Urinary bladder (tissue), 4 donors: Measurements from ENCODE around the gene ELP4. TPM values are rescaled to one million over a fixed set of nuclear protein-coding genes. Genes with fewer than 3 reads are reported as not detected.

ENCODE experiments used
- DNase-seq: peaks from one replicate; pipeline ENCODE4 v3.0.0-alpha.2; 2015; ENCODE audit errors: extremely low spot score
- H3K27ac ChIP-seq: one replicate; pipeline ENCODE4 v1.5.1; 2013; ENCODE audit warnings: low read depth, mild to moderate bottlenecking, moderate library complexity
- H3K36me3 ChIP-seq: one replicate; pipeline ENCODE4 v1.6.1; 2013; ENCODE audit warnings: mild to moderate bottlenecking, moderate library complexity; ENCODE audit not compliant: insufficient read depth
- H3K4me1 ChIP-seq: one replicate; pipeline ENCODE4 v1.6.1; 2013; ENCODE audit warnings: mild to moderate bottlenecking, moderate library complexity; ENCODE audit not compliant: insufficient read depth
- H3K4me3 ChIP-seq: one replicate; pipeline ENCODE4 v1.5.1; 2013; ENCODE audit warnings: low read depth, low read length
- WGBS: extraction: QIAGEN DNeasy Blood & Tissue Kit; methylation state at CpG from one replicate; pipeline ENCODE4 v1.1.7; 2013; 5-methylcytosine and 5-hydroxymethylcytosine counted together
- polyA plus RNA-seq: library from polyadenylated mRNA; stranded (reverse); fragments of 200-250 nt; gene quantifications from one replicate; pipeline ENCODE4 v1.2.3, GENCODE V29; 2013
- total RNA-seq: library from RNA; depleted of rRNA; stranded (reverse); fragments of >200 nt; gene quantifications from one replicate; pipeline ENCODE4 v1.2.3, GENCODE V29; 2014
- donor health status: healthy with polysubstance abuse.
- donor health status: healthy.

ELP4 gene
- total and polyA plus RNA-seq, 2 donors: 13.7 to 66.1 TPM

GRCh38 chr11:31800398-31801265 is 291.1 kb downstream of the ELP4 start:
- no peak overlapping the region for H3K4me3 ChIP-seq
- 6% methylated on average over 23 of the region's 23 CpGs for WGBS
- H3K27ac ChIP-seq: no peak overlapping the region
- no peaks in the 10 kb centered on the region for H3K36me3 ChIP-seq
- no peak for DNase-seq
- peaks cover 3% of the 10 kb centered on the region for H3K4me1 ChIP-seq

- 9% methylated on average over 9 of the region's 9 CpGs for WGBS
- Histone ChIP-seq H3K36me3 (no peaks in the 10 kb centered on the region), H3K4me3 (no peak overlapping the region), H3K27ac (no peak overlapping the region), H3K4me1 (peaks cover 5% of the 10 kb centered on the region)
- no peak for DNase-seq
Observed at GRCh38 chr11:31801298-31801702, 291.7 kb downstream of the ELP4 start.

- WGBS: 11% methylated on average over 6 of the region's 6 CpGs
- Histone ChIP-seq H3K27ac (no peak overlapping the region), H3K4me3 (no peak overlapping the region), H3K36me3 (no peaks in the 10 kb centered on the region), H3K4me1 (peaks cover 5% of the 10 kb centered on the region)
- DNase-seq: no peak
Observed at GRCh38 chr11:31802000-31802551, 292.5 kb downstream of the ELP4 start.

GRCh38 chr11:31802609-31802989 is 293.0 kb downstream of the ELP4 start:
- Histone ChIP-seq H3K36me3 (no peaks in the 10 kb centered on the region), H3K4me3 (no peak overlapping the region), H3K4me1 (peaks cover 5% of the 10 kb centered on the region), H3K27ac (no peak overlapping the region)
- 4% methylated on average over 20 of the region's 20 CpGs for WGBS
- no peak for DNase-seq

- WGBS: 6% methylated on average over 24 of the region's 24 CpGs
- DNase-seq: no peak
- Histone ChIP-seq H3K4me1 (peaks cover 5% of the 10 kb centered on the region), H3K4me3 (no peak overlapping the region), H3K27ac (no peak overlapping the region), H3K36me3 (no peaks in the 10 kb centered on the region)
Observed at GRCh38 chr11:31802990-31803812, 293.6 kb downstream of the ELP4 start.

- DNase-seq: no peak
- no peaks in the 10 kb centered on the region for H3K36me3 ChIP-seq
- 7% methylated on average over 13 of the region's 13 CpGs for WGBS
- no peak overlapping the region for H3K4me3 ChIP-seq
- H3K27ac ChIP-seq: no peak overlapping the region
- peaks cover 5% of the 10 kb centered on the region for H3K4me1 ChIP-seq
Observed at GRCh38 chr11:31803813-31804311, 294.3 kb downstream of the ELP4 start.

- H3K27ac ChIP-seq: no peak overlapping the region
- DNase-seq: no peak
- H3K4me1 ChIP-seq: peaks cover 5% of the 10 kb centered on the region
- WGBS: 3% methylated on average over 41 of the region's 41 CpGs
- no peaks in the 10 kb centered on the region for H3K36me3 ChIP-seq
- H3K4me3 ChIP-seq: no peak overlapping the region
Observed at GRCh38 chr11:31804312-31805036, 294.9 kb downstream of the ELP4 start.

GRCh38 chr11:31805037-31805628 is 295.6 kb downstream of the ELP4 start:
- Histone ChIP-seq H3K27ac (no peak overlapping the region), H3K4me3 (no peak overlapping the region), H3K36me3 (no peaks in the 10 kb centered on the region), H3K4me1 (peaks cover 5% of the 10 kb centered on the region)
- DNase-seq: no peak
- 4% methylated on average over 51 of the region's 51 CpGs for WGBS

- H3K4me3 ChIP-seq: no peak overlapping the region
- no peak for DNase-seq
- H3K27ac ChIP-seq: no peak overlapping the region
- H3K4me1 ChIP-seq: peaks cover 7% of the 10 kb centered on the region
- H3K36me3 ChIP-seq: no peaks in the 10 kb centered on the region
- WGBS: 4% methylated on average over 20 of the region's 20 CpGs
Observed at GRCh38 chr11:31805629-31806185, 296.1 kb downstream of the ELP4 start.

GRCh38 chr11:31806186-31806927 is 296.8 kb downstream of the ELP4 start:
- H3K4me1 ChIP-seq: peaks cover 7% of the 10 kb centered on the region
- DNase-seq: no peak
- 6% methylated on average over 36 of the region's 36 CpGs for WGBS
- H3K4me3 ChIP-seq: no peak overlapping the region
- H3K27ac ChIP-seq: no peak overlapping the region
- no peaks in the 10 kb centered on the region for H3K36me3 ChIP-seq

- Histone ChIP-seq H3K4me3 (no peak overlapping the region), H3K27ac (no peak overlapping the region), H3K4me1 (peaks cover 7% of the 10 kb centered on the region), H3K36me3 (no peaks in the 10 kb centered on the region)
- 13% methylated on average over 13 of the region's 13 CpGs for WGBS
- no peak for DNase-seq
Observed at GRCh38 chr11:31806928-31807798, 297.6 kb downstream of the ELP4 start.
